Mesenchymal stem cell (in vitro differentiated cells and primary cell): ENCODE data around the gene WBP11.

Experiments used
- DNase-seq: peaks from one replicate; pipeline ENCODE4 v3.0.0-alpha.2; 2013
- H2AFZ ChIP-seq: one replicate; pipeline ENCODE4 v1.6.1; 2013; ENCODE audit warnings: low read depth, mild to moderate bottlenecking, control low read depth, inconsistent platforms, low read length, moderate library complexity
- H2AK5ac ChIP-seq: 2 replicates; pipeline ENCODE4 v1.6.1; 2013; ENCODE audit warnings: low read length, moderate library complexity, mild to moderate bottlenecking, inconsistent platforms; ENCODE audit not compliant: severe bottlenecking
- H2BK120ac ChIP-seq: one replicate; pipeline ENCODE4 v1.6.1; 2013; ENCODE audit warnings: low read depth, mild to moderate bottlenecking, inconsistent platforms, low read length, moderate library complexity
- H2BK12ac ChIP-seq, 2 experiments: one replicate each; pipeline ENCODE4 v1.6.1; 2013; ENCODE audit warnings: inconsistent platforms in 2 of 2, low read length in 2 of 2, mild to moderate bottlenecking in 2 of 2, moderate library complexity in 2 of 2, control low read depth in 1 of 2
- H2BK15ac ChIP-seq: one replicate; pipeline ENCODE4 v1.6.1; 2013; ENCODE audit warnings: mild to moderate bottlenecking, low read depth, inconsistent platforms; ENCODE audit not compliant: poor library complexity, severe bottlenecking
- H2BK5ac ChIP-seq: 2 replicates; pipeline ENCODE4 v1.6.1; 2013; ENCODE audit warnings: low read depth, mild to moderate bottlenecking, low read length, control low read depth, inconsistent platforms; ENCODE audit not compliant: poor library complexity, severe bottlenecking
- H3K14ac ChIP-seq, 2 experiments: one replicate each; pipeline ENCODE4 v1.6.1; 2013; ENCODE audit warnings: inconsistent platforms in 2 of 2, low read length in 2 of 2, control low read depth in 1 of 2, mild to moderate bottlenecking in 1 of 2, moderate library complexity in 1 of 2
- H3K18ac ChIP-seq, 2 experiments: one replicate each; pipeline ENCODE4 v1.6.1; 2013; ENCODE audit warnings: inconsistent platforms in 2 of 2, low read length in 2 of 2, control low read depth in 1 of 2, low read depth in 1 of 2, mild to moderate bottlenecking in 1 of 2
- H3K23ac ChIP-seq, 2 experiments: one replicate each; pipeline ENCODE4 v1.6.1; 2013; ENCODE audit warnings: inconsistent platforms in 2 of 2, low read length in 2 of 2, mild to moderate bottlenecking in 2 of 2, moderate library complexity in 2 of 2, control low read depth in 1 of 2
- H3K27ac ChIP-seq: 2 replicates; pipeline ENCODE4 v1.5.1; 2013; ENCODE audit warnings: mild to moderate bottlenecking, moderate library complexity, low read length, control low read depth, inconsistent platforms; ENCODE audit not compliant: poor library complexity, severe bottlenecking
- H3K27me3 ChIP-seq, 2 experiments: 2 replicates each; pipeline versions ENCODE4 v1.6.1 to v1.7.0; 2013; ENCODE audit warnings: low read length in 2 of 2, mild to moderate bottlenecking in 2 of 2, moderate library complexity in 2 of 2, control low read depth in 1 of 2, inconsistent platforms in 1 of 2; ENCODE audit not compliant: control insufficient read depth in 1 of 2, insufficient read depth in 1 of 2
- H3K36me3 ChIP-seq, 2 experiments: 2 replicates each; pipeline versions ENCODE4 v1.6.1 to v1.7.0; 2013; ENCODE audit warnings: low read length in 2 of 2, control low read depth in 1 of 2, inconsistent platforms in 1 of 2, low read depth in 1 of 2, mild to moderate bottlenecking in 1 of 2; ENCODE audit not compliant: insufficient read depth in 2 of 2, control insufficient read depth in 1 of 2
- H3K4ac ChIP-seq, 2 experiments: one replicate each; pipeline ENCODE4 v1.6.1; 2013; ENCODE audit warnings: inconsistent platforms in 2 of 2, low read length in 2 of 2, mild to moderate bottlenecking in 2 of 2, moderate library complexity in 2 of 2, control low read depth in 1 of 2, low read depth in 1 of 2
- H3K4me1 ChIP-seq: 2 replicates; pipeline ENCODE4 v1.6.1; 2013; ENCODE audit warnings: low read depth, low read length, control low read depth; ENCODE audit not compliant: control insufficient read depth, insufficient read depth
- H3K4me2 ChIP-seq: 2 replicates; pipeline ENCODE4 v1.6.1; 2013; ENCODE audit warnings: low read length, mild to moderate bottlenecking, inconsistent platforms; ENCODE audit not compliant: poor library complexity, severe bottlenecking
- H3K4me3 ChIP-seq, 2 experiments: 2 replicates each; pipeline versions ENCODE4 v1.5.1 to v1.7.0; 2013; ENCODE audit warnings: low read length in 2 of 2, mild to moderate bottlenecking in 2 of 2, control low read depth in 1 of 2, low read depth in 1 of 2; ENCODE audit not compliant: insufficient read depth in 1 of 2
- H3K79me1 ChIP-seq: replicated peaks from 2 replicates; pipeline ENCODE4 v1.6.1; 2013; ENCODE audit warnings: mild to moderate bottlenecking, control low read depth, low read length, inconsistent platforms; ENCODE audit not compliant: poor library complexity, severe bottlenecking
- H3K9ac ChIP-seq: 2 replicates; pipeline ENCODE4 v1.7.0; 2013; ENCODE audit warnings: mild to moderate bottlenecking, low read length, moderate library complexity
- H3K9me3 ChIP-seq: 2 replicates; pipeline ENCODE4 v1.7.0; 2013; ENCODE audit warnings: mild to moderate bottlenecking, low read length; ENCODE audit not compliant: control insufficient read depth
- H4K8ac ChIP-seq: one replicate; pipeline ENCODE4 v1.6.1; 2013; ENCODE audit warnings: inconsistent platforms, mild to moderate bottlenecking, low read length, moderate library complexity
- H4K91ac ChIP-seq: one replicate; pipeline ENCODE4 v1.6.1; 2013; ENCODE audit warnings: mild to moderate bottlenecking, low read length, inconsistent platforms
- WGBS: methylation state at CpG from one replicate; pipeline ENCODE4 v1.1.7; 2013; ENCODE audit warnings: mixed read lengths; 5-methylcytosine and 5-hydroxymethylcytosine counted together

The WBP11 gene

DNA sequence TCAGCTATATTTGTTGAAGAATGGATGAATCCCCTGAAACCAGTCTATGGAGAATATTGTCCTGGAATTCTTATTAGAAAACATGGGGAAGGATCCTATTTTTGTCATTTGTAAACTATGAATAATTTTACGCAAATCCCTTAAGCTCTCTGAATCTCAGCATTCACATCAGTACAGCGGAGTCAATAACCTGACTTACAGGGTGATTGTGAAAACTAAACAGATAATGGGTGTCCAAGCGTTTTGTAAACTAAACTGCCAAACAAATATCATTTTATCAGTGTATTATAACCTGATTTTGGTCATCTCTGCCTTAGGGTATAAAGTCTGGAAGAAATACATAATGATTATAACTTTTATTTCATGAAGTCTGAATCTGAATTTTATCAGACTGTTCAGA is 30.1 kb upstream of the WBP11 start:
- H3K18ac ChIP-seq, result no peak overlapping the region
- WGBS, result no CpG with 5 or more reads among the region's 3 CpGs
- H3K27me3 ChIP-seq, result no peaks in the 10 kb centered on the region
- no peak overlapping the region for H3K4me2 ChIP-seq
- H4K91ac ChIP-seq, result no peak overlapping the region
- H2BK12ac ChIP-seq, result no peak overlapping the region
- no peaks in the 10 kb centered on the region for H3K79me1 ChIP-seq
- no peak overlapping the region for H2BK15ac ChIP-seq
- no peak overlapping the region for H3K4ac ChIP-seq
- H2BK5ac ChIP-seq, result no peak overlapping the region
- DNase-seq, result no peak
- H3K23ac ChIP-seq, result no peak overlapping the region
- no peak overlapping the region for H2BK120ac ChIP-seq
- peaks cover 1% of the 10 kb centered on the region for H3K4me1 ChIP-seq
- no peak overlapping the region for H4K8ac ChIP-seq
- H3K9ac ChIP-seq, result no peak overlapping the region
- H3K14ac ChIP-seq, result no peak overlapping the region
- no peaks in the 10 kb centered on the region for H3K36me3 ChIP-seq
- H3K4me3 ChIP-seq, result no peak overlapping the region
- no peak overlapping the region for H2AFZ ChIP-seq
- H2AK5ac ChIP-seq, result no peak overlapping the region
- no peak overlapping the region for H3K27ac ChIP-seq
- no peaks in the 10 kb centered on the region for H3K9me3 ChIP-seq

DNA sequence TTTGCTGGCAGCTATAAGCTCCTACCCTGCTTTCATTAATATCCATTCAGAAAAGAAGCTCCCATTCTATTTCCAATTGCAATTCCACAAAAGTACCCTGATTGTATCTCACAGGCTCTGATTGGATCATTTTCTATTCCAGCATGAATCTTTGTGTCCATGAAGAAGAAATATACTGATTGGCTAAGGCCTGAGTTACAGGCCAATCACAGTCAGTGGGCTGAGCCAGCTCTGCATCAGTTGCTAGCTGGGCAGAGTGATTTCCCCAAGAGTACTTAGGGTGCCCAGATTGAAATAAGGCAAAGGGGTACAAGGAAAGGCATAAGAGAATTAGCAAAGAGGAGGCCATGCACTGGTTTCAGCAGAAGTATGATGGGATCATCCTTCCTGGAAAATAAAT is 25.6 kb upstream of the WBP11 start:
- Histone ChIP-seq H3K4ac (no peak overlapping the region), H3K79me1 (no peaks in the 10 kb centered on the region), H3K9ac (no peak overlapping the region), H3K18ac (no peak overlapping the region), H2AK5ac (no peak overlapping the region), H3K23ac (no peak overlapping the region), H3K4me3 (no peak overlapping the region), H2BK120ac (peak overlapping the region; percentile 49), H3K9me3 (no peaks in the 10 kb centered on the region), H3K36me3 (no peaks in the 10 kb centered on the region), H4K8ac (no peak overlapping the region), H2AFZ (no peak overlapping the region), H2BK5ac (no peak overlapping the region), H2BK15ac (no peak overlapping the region), H4K91ac (no peak overlapping the region), H3K27ac (no peak overlapping the region), H3K27me3 (no peaks in the 10 kb centered on the region), H3K4me1 (no peaks in the 10 kb centered on the region), H3K14ac (no peak overlapping the region), H3K4me2 (no peak overlapping the region), H2BK12ac (no peak overlapping the region)
- peak; percentile 25 for DNase-seq

DNA sequence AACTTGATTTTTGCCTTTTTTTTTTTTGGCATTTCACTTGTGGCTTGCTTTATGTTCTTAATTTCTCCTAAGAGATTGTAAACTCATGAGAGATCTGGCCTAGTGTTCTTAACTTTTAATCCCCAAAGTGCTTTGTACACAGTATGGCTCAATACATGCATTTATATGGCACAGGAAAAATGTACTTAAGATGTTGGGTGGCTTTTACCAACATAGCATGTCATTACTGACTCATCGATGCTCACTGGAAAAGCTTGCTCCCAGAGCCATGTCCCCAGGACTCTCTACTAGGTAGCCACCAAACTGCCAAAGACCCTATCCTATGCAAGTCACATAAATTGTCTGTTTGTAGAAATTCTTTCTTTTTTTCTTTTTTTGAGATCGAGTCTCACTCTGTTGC is 23.8 kb upstream of the WBP11 start:
- Histone ChIP-seq H2BK15ac (no peak overlapping the region), H3K4ac (no peak overlapping the region), H3K4me3 (no peak overlapping the region), H2AFZ (no peak overlapping the region), H3K23ac (no peak overlapping the region), H4K8ac (no peak overlapping the region), H3K36me3 (no peaks in the 10 kb centered on the region), H3K79me1 (no peaks in the 10 kb centered on the region), H3K9me3 (no peaks in the 10 kb centered on the region), H4K91ac (no peak overlapping the region), H3K27ac (no peak overlapping the region), H2BK12ac (no peak overlapping the region), H2AK5ac (no peak overlapping the region), H3K18ac (no peak overlapping the region), H3K4me2 (no peak overlapping the region), H3K14ac (no peak overlapping the region), H3K9ac (no peak overlapping the region), H2BK5ac (no peak overlapping the region), H3K27me3 (no peaks in the 10 kb centered on the region), H2BK120ac (no peak overlapping the region), H3K4me1 (no peaks in the 10 kb centered on the region)
- peak; percentile 43 for DNase-seq
- 80% methylated on average over 2 of the region's 2 CpGs for WGBS

DNA sequence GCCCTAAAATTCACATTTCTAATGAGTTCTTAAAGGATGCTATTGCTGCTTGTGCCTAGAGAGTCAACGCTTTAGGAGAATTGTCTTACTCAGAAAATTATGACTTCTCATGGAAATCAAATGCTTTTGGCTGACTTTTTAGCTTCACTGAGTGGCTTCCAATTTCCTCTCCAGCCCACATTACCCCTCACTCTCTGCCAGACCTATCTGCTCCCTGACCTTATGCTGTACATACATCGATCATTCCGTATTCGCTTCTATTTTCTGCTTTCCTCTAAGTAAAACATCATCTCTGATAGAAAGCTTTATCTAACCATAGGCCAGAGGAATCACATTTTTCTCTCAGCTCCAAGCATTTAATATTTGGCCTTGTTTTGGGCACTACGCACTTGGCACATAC is 23.2 kb upstream of the WBP11 start:
- Histone ChIP-seq H3K9ac (peak overlapping the region; percentile 24), H3K18ac (peak overlapping the region in 1 of 2 experiments; percentile 29), H3K4ac (no peak overlapping the region), H3K14ac (no peak overlapping the region), H2BK15ac (no peak overlapping the region), H2BK12ac (peak overlapping the region in 1 of 2 experiments; percentile 47), H4K8ac (no peak overlapping the region), H2AFZ (no peak overlapping the region), H3K4me2 (no peak overlapping the region), H3K23ac (no peak overlapping the region), H3K4me1 (no peaks in the 10 kb centered on the region), H2BK120ac (no peak overlapping the region), H3K36me3 (no peaks in the 10 kb centered on the region), H3K4me3 (no peak overlapping the region), H3K27me3 (no peaks in the 10 kb centered on the region), H3K79me1 (no peaks in the 10 kb centered on the region), H3K9me3 (no peaks in the 10 kb centered on the region), H2BK5ac (no peak overlapping the region), H4K91ac (no peak overlapping the region), H3K27ac (no peak overlapping the region), H2AK5ac (no peak overlapping the region)
- no peak for DNase-seq
- WGBS, result over 99% methylated on average over 5 of the region's 5 CpGs
